Mucosa of rectum (tissue), 2 donors: ENCODE data around the gene AGBL5.

ENCODE experiments used
- H3K27ac ChIP-seq, 2 donors: one replicate each; pipeline ENCODE4 v1.7.0; 2013; ENCODE audit warnings: inconsistent platforms in 2 of 2, low read depth in 2 of 2, low read length in 2 of 2
- H3K27me3 ChIP-seq, 2 donors: one replicate each; pipeline ENCODE4 v1.7.0; 2013; ENCODE audit warnings: low read length in 2 of 2; ENCODE audit not compliant: control insufficient read depth in 2 of 2, insufficient read depth in 2 of 2
- H3K36me3 ChIP-seq, 2 donors: one replicate each; pipeline ENCODE4 v1.7.0; 2013; ENCODE audit warnings: low read length in 2 of 2; ENCODE audit not compliant: control insufficient read depth in 2 of 2, insufficient read depth in 2 of 2
- H3K4me1 ChIP-seq, 2 donors: one replicate each; pipeline ENCODE4 v1.7.0; 2013; ENCODE audit warnings: low read length in 2 of 2, mild to moderate bottlenecking in 1 of 2; ENCODE audit not compliant: control insufficient read depth in 2 of 2, insufficient read depth in 2 of 2
- H3K4me3 ChIP-seq, 2 donors: one replicate each; pipeline ENCODE4 v1.7.0; 2013; ENCODE audit warnings: low read length in 2 of 2
- H3K9ac ChIP-seq, 2 donors: one replicate each; pipeline ENCODE4 v1.7.0; 2013; ENCODE audit warnings: low read length in 2 of 2, low read depth in 1 of 2, mild to moderate bottlenecking in 1 of 2
- H3K9me3 ChIP-seq, 2 donors: one replicate each; pipeline ENCODE4 v1.7.0; 2013; ENCODE audit warnings: low read length in 2 of 2; ENCODE audit not compliant: control insufficient read depth in 2 of 2
- donor health status: healthy.
- donor health status: Normal muscosa, but diverticular disease.

The AGBL5 gene

GRCh38 chr2:27050996-27051901 lies at the start of gene AGBL5:
AGBL5 (plus strand) TSS chr2:27051668; CDS start chr2:27052959, 1,291 bp downstream.
- peaks cover 11 to 19% of the 10 kb centered on the region in 2 donors for H3K4me1 ChIP-seq
- H3K9me3 ChIP-seq = no peaks in the 10 kb centered on the region
- H3K27me3 ChIP-seq = no peaks in the 10 kb centered on the region
- peak within 1 kb of the TSS; percentile 70 to 73 for H3K9ac ChIP-seq
- H3K27ac ChIP-seq = peak within 1 kb of the TSS; percentile 82 to 95
- peaks cover 22 to 23% of the 10 kb centered on the region in 2 donors for H3K36me3 ChIP-seq
- H3K4me3 ChIP-seq = peak within 1 kb of the TSS; percentile 82 to 87

- Histone ChIP-seq H3K4me3 (no peak overlapping the region), H3K27ac (no peak overlapping the region)
Measured at GRCh38 chr2:27001950-27002349, 49.5 kb upstream of the AGBL5 start.

GRCh38 chr2:27003007-27003406 lies 48.5 kb upstream of the AGBL5 start:
- H3K36me3 ChIP-seq = no peaks in the 10 kb centered on the region
- H3K9ac ChIP-seq = no peak overlapping the region
- no peaks in the 10 kb centered on the region for H3K9me3 ChIP-seq
- H3K4me3 ChIP-seq = no peak overlapping the region
- no peaks in the 10 kb centered on the region for H3K27me3 ChIP-seq
- H3K27ac ChIP-seq = no peak overlapping the region
- H3K4me1 ChIP-seq = no peaks in the 10 kb centered on the region

More at GRCh38 chr2:27001950-27002349, 49.5 kb upstream of the AGBL5 start:
- no peaks in the 10 kb centered on the region for H3K9me3 ChIP-seq
- no peaks in the 10 kb centered on the region for H3K36me3 ChIP-seq
- no peak overlapping the region for H3K9ac ChIP-seq
- no peaks in the 10 kb centered on the region for H3K27me3 ChIP-seq
- H3K4me1 ChIP-seq = no peaks in the 10 kb centered on the region

- Histone ChIP-seq H3K4me1 (no peaks in the 10 kb centered on the region), H3K27me3 (no peaks in the 10 kb centered on the region), H3K4me3 (no peak overlapping the region), H3K9ac (no peak overlapping the region), H3K27ac (no peak overlapping the region), H3K36me3 (no peaks in the 10 kb centered on the region), H3K9me3 (no peaks in the 10 kb centered on the region)
Measured at GRCh38 chr2:27003857-27004256, 47.6 kb upstream of the AGBL5 start.

GRCh38 chr2:27006602-27007415 lies 44.7 kb upstream of the AGBL5 start:
- no peaks in the 10 kb centered on the region for H3K4me1 ChIP-seq
- H3K4me3 ChIP-seq = no peak overlapping the region
- H3K27ac ChIP-seq = no peak overlapping the region
- H3K9me3 ChIP-seq = no peaks in the 10 kb centered on the region
- H3K27me3 ChIP-seq = no peaks in the 10 kb centered on the region
- no peak overlapping the region for H3K9ac ChIP-seq
- no peaks in the 10 kb centered on the region for H3K36me3 ChIP-seq

- no peak overlapping the region for H3K4me3 ChIP-seq
- no peak overlapping the region for H3K9ac ChIP-seq
- no peak overlapping the region for H3K27ac ChIP-seq
- H3K4me1 ChIP-seq = no peaks in the 10 kb centered on the region
- no peaks in the 10 kb centered on the region for H3K36me3 ChIP-seq
- no peaks in the 10 kb centered on the region for H3K27me3 ChIP-seq
- H3K9me3 ChIP-seq = no peaks in the 10 kb centered on the region
Measured at GRCh38 chr2:27007416-27008374, 43.8 kb upstream of the AGBL5 start.

- Histone ChIP-seq H3K27me3 (no peaks in the 10 kb centered on the region), H3K27ac (no peak overlapping the region), H3K4me1 (no peaks in the 10 kb centered on the region), H3K4me3 (no peak overlapping the region), H3K9ac (no peak overlapping the region), H3K9me3 (no peaks in the 10 kb centered on the region), H3K36me3 (no peaks in the 10 kb centered on the region)
Measured at GRCh38 chr2:27008678-27009077, 42.8 kb upstream of the AGBL5 start.

- H3K9ac ChIP-seq = no peak overlapping the region
- no peak overlapping the region for H3K27ac ChIP-seq
- H3K4me3 ChIP-seq = no peak overlapping the region
- H3K36me3 ChIP-seq = no peaks in the 10 kb centered on the region
- no peaks in the 10 kb centered on the region for H3K4me1 ChIP-seq
- no peaks in the 10 kb centered on the region for H3K9me3 ChIP-seq
- H3K27me3 ChIP-seq = no peaks in the 10 kb centered on the region
Measured at GRCh38 chr2:27009083-27009482, 42.4 kb upstream of the AGBL5 start.

GRCh38 chr2:27009716-27010115 lies 41.8 kb upstream of the AGBL5 start:
- no peaks in the 10 kb centered on the region for H3K27me3 ChIP-seq
- H3K9me3 ChIP-seq = no peaks in the 10 kb centered on the region
- no peak overlapping the region for H3K4me3 ChIP-seq
- no peak overlapping the region for H3K9ac ChIP-seq
- H3K4me1 ChIP-seq = no peaks in the 10 kb centered on the region
- no peaks in the 10 kb centered on the region for H3K36me3 ChIP-seq
- no peak overlapping the region for H3K27ac ChIP-seq
